Aortic smooth muscle cell (primary cell): ENCODE results near the gene POLR1A. TPM values are rescaled to one million over a fixed set of nuclear protein-coding genes. Genes with fewer than 3 reads are reported as not detected.

Source experiments
- total RNA-seq: library from RNA; depleted of rRNA; stranded (reverse); fragments of >200 nt; gene quantifications from 2 replicates; pipeline ENCODE4 v1.2.3, GENCODE V29; 2014

Gene POLR1A
- 11.5 and 12.3 TPM in 2 replicates for total RNA-seq

DNA sequence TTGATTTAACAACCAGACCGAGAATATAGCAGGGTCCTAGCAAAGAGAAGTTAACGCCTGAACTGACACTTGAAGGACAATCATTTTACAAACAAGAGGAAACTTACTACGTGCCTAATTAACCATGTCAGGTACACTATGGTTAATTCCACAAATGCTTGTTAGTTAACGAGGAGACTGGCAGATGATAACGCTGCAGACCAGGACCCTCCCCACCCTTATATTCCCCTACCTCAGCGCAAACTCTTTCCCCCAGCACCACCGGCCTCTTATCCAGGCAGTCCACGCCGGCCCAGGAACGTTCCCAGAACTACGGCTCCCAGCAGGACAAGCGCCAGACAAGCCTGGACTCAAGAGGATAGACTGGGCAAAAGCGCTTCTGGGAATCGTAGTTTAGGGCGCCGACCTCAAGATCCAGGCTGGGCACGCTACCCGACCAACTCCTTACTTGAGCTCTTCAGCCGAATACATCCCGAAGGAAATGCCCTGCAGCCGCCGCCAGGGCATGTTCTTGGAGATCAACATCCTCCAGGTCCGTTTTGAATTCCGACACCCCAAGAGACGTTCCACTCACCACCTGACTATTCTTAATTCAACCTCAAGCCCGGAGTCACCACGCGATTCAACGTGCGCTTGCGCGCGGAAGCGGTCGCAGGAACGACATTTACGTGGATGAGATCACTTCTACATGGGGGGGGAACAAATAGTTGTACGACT is at the start of gene POLR1A:
Gene POLR1A (minus strand): TSS at position 635 of the 717 bp plus-strand sequence. CDS start 110 bp downstream, at position 525.

DNA sequence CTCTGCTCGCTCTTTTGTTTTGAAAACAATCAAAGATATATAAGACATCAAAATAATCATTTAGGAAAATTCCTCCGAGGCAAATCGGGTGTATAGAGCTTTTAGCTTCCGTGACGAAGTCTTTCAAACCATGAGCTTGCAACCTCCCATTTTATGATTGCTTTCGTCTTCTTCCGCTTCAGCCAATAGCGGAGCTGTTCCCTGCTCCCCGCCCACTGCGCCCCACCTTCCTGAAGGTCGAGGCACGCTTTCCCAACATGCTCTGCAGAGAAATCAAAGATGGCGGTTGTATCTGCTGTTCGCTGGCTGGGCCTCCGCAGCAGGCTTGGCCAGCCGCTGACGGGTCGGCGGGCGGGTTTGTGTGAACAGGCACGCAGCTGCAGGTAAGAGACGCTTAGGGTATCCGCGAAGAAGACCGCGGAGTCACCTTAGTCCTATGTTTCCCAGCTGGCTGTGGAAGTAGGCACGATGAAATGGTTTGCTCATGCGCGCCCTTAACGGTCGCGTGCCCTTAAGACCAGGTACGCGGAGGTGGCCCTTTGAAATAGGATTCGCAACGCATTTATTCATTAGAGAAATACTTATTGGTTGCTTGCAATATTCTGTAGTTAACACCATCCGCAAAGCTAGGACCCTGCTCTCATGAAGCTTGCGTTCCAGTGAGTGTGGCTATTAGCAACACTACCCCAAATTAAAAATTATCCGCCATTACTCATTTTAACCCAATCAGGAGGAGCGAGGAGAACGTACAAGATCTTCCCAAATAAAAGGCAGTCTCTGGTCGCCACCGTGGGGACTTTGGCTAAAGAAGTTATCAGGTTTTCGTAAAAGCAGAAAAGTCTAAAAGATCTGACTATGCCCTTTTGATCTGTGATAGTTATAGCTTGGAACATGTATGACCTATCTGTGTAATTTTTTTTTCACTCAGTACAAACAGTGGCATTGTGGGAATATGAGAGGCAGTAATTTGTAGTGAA is 571 bp upstream of the POLR1A start, which contains the start of gene PTCD3:
Gene PTCD3 (plus strand): TSS at position 267 of the 977 bp plus-strand sequence. CDS start 13 bp downstream, at position 280.

Other genes with a start within 250 kb of the POLR1A start
- 5.5 and 13.3 TPM in 2 replicates for gene ST3GAL5, start 216.9 kb downstream of the POLR1A start, total RNA-seq
- gene PTCD3, start 349 bp upstream of the POLR1A start, total RNA-seq, result 73.3 and 79.6 TPM in 2 replicates
- gene IMMT, start 89.6 kb upstream of the POLR1A start, total RNA-seq, result 45.4 and 52.5 TPM in 2 replicates
- gene MRPL35, start 93.6 kb upstream of the POLR1A start, total RNA-seq, result 20.3 and 22.9 TPM in 2 replicates
- gene REEP1, start 231.7 kb upstream of the POLR1A start, total RNA-seq, result 0.26 and 0.50 TPM in 2 replicates